HG02973 (cell line): ENCODE measurements around the gene RPRML.

ENCODE experiments used
- ATAC-seq: cut with Tn5 transposase; IDR thresholded peaks from one replicate; pipeline ENCODE4 v1.9.1; 2021; ENCODE audit warnings: moderate library complexity; ENCODE audit not compliant: unreplicated experiment

The RPRML gene

GRCh38 chr17:46948544-46948943 is 30.5 kb downstream of the RPRML start:
- no peak for ATAC-seq

- no peak for ATAC-seq
Observed at GRCh38 chr17:46947216-46947615, 31.8 kb downstream of the RPRML start.

GRCh38 chr17:46944931-46945330 is 34.1 kb downstream of the RPRML start:
- ATAC-seq, result no peak

DNA sequence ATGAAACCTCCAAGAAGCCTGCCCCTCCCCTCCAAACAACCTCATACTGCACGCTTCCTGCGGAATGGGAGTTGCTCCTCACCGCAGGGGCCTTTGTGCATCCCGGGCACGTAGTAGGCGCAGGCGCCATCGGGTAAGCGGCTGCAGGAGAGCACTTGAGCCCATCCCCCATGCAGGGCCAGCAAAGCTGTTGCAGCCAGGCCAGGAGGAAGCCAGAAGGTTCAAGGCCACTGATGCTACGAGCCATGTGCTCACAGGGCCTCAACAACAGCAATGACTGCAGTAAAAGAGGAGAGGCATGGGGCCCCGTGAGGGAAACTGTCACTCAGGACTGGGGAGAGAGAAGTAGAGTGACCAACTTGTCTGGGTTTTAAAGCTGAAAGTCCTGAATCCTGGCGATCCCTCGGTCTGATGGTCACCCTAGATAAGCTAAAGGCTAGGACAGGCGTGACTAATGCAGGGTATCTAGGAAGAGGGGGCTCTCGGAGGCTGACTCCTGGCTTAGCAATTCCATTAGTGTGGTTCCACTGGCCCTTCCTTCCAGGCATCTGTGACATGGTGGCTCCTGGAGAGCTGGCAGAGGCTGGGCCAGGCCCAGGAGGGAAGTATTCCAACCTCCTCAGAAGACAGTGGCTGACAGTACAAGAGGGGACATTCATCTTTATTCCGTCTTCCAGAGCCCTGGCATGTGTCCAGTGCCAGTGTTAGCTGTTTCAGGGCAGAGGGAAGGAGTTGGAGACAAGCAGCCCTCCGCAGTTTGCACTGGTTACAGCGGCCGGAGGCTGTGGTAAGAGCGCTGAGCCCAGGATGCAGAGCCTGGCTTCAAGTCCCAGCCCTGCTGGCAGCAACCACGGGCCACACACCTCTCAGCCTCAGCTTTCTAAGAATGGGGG is 35.3 kb downstream of the RPRML start:
- no peak for ATAC-seq

GRCh38 chr17:46943218-46943500 is 35.9 kb downstream of the RPRML start:
- no peak for ATAC-seq

DNA sequence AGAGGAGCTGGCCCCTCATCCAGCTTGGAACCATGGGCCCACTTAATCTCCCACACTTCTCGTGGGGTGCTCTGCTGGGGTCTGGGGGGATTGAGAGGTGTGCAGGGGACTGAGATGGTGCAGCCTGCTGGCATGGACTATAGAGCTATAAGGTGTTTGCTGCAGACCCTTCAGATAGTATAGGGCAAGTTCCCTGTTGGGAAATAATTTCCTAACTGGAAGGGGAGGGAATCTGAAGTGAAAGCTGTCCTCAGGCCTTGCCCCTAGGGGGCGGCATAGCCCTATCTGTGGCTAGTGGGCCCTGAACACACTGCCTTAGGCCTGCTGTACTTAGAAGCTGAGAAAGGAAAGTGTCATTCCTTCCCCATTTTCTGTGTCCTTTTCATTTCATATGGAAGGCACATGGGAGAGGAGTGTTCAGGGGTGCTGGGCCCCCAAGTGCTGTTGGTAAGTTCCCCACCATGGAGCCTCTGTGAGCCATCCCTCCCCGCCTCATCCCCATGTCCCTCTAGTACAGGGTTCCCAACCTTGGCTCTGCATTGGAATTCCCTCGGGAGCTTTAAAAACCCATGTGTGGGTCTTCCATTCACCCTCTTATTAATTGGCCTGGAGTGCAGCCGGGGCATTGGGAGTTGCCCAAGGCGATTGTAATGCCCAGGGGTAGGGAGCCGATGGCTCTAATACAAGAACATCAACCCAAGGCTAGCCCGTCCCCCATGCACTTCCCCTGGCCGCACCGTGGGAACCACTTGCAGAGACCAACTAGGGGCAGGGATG is 36.4 kb downstream of the RPRML start:
- no peak for ATAC-seq

DNA sequence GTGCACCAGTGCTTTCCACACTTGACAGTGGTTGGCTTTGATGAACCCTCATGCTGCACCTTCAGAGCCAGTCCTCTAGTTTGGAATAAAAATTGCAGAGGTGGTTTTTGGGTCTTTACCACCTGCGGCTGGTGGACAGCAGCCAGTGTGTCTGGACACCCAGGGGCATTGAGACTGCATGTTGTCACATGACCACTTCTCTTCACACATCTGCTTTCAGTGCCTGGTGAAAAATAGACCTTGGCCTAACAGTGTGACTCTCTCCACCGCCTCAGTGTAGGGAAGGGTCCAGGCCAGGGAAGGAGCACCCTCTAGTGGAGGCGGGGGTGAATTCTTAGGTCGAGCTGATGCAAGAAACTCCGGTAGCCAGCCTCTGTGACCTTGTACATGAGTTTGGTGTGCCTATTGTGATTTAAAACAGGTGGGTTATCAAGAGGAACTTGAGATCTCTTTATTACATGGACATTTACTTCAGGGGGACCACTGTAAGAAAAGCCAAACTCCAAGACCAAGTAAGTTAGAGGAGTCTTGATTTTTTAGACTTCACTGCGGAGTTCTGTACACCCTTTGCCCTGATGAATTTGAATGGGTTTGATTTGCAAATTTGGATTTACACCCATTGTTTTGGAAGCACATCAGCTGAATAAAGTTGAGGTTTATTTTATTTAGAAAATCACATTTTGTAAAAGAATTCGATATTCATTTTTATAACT is 38.2 kb downstream of the RPRML start:
- ATAC-seq, result peak; percentile 53

GRCh38 chr17:46935658-46936266 is 43.3 kb downstream of the RPRML start:
- ATAC-seq, result no peak

DNA sequence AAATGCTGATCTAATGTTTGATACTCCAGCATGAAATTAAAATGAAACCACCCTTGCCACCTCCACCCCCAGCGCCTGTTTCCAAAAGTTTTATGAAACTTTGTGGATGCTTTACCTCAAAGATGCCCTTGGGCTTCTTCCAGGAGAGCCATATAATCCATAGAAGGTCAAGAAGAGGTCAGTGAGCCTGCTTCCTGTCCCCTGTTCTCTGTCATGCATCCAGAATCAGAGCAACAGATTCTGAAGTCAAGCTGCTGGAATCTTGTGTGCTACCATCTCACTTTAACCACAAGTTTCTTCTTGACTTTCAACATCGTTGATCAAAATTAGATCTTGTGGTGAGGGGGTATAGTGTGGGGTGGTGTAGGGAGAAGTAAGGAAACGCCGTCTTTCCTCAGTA is 47.5 kb downstream of the RPRML start:
- ATAC-seq, result no peak

GRCh38 chr17:46930051-46930450 is 49.0 kb downstream of the RPRML start:
- no peak for ATAC-seq

DNA sequence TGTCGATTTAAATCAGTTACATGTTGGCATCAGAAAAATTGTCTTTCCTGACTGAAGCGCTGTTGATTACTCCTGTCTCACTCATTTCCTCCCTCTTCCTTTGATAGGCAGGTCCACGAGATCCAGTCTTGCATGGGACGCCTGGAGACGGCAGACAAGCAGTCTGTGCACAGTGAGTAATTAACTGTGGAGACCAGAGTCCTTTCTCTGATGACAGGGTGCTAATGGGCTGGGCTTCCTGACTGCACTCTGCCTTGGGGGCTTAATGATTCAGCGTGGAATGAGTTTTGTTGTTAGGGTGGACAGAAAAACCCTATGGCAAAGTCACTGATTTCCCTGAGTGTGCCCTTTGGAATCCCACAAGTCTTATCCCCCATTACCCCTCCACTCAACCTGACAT is 49.6 kb downstream of the RPRML start:
- ATAC-seq, result no peak

GRCh38 chr17:46928467-46929261 is 50.4 kb downstream of the RPRML start:
- ATAC-seq, result no peak
